Astrocyte (in vitro differentiated cells and primary cell): ENCODE data around the gene HBM.
"Not testable (repeated sequence)": the region's sequence is repeated elsewhere in the genome, so short reads cannot be mapped to it uniquely, and the experiment has no call there.

Experiments used
- CTCF ChIP-seq: IDR thresholded peaks from 2 replicates; pipeline ENCODE4 v1.5.1; 2011; ENCODE audit warnings: low read depth, mild to moderate bottlenecking, inconsistent platforms, low read length, moderate library complexity; ENCODE audit not compliant: insufficient read depth
- EZH2 ChIP-seq: IDR thresholded peaks from 2 replicates; pipeline ENCODE4 v1.6.1; 2012; ENCODE audit warnings: mild to moderate bottlenecking, low read length, inconsistent platforms; ENCODE audit not compliant: insufficient read depth

DNA sequence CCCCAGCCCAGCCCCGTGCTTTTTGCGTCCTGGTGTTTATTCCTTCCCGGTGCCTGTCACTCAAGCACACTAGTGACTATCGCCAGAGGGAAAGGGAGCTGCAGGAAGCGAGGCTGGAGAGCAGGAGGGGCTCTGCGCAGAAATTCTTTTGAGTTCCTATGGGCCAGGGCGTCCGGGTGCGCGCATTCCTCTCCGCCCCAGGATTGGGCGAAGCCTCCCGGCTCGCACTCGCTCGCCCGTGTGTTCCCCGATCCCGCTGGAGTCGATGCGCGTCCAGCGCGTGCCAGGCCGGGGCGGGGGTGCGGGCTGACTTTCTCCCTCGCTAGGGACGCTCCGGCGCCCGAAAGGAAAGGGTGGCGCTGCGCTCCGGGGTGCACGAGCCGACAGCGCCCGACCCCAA is 10.2 kb downstream of the HBM start:
- TF ChIP-seq CTCF, EZH2: not testable (repeated sequence)
